Left lung (tissue), 10 donors: ENCODE results near the gene MB. TPM values are rescaled to one million over a fixed set of nuclear protein-coding genes. Genes with fewer than 3 reads are reported as not detected.

Experiments
- ATAC-seq: fragments of 200-7000 bp; cut with Tn5 transposase; one replicate; pipeline ENCODE4 v1.9.1; 2020; ENCODE audit warnings: moderate library complexity
- DNase-seq, 4 donors: peaks; one replicate each; pipeline ENCODE4 v3.0.0-alpha.2; 2013 to 2020
- H3K27ac ChIP-seq, 2 donors: fragments of 200-600 bp; sonication (generic) in 1 of 2; one replicate each; pipeline versions ENCODE4 v1.5.0 to v1.8.0; 2020 to 2021
- H3K27me3 ChIP-seq, 2 donors: fragments of 200-600 bp; sonication (generic) in 1 of 2; one replicate each; pipeline versions ENCODE4 v1.5.0 to v1.8.0; 2020 to 2021
- H3K36me3 ChIP-seq, 2 donors: fragments of 200-600 bp; sonication (generic) in 1 of 2; one replicate each; pipeline versions ENCODE4 v1.5.0 to v1.8.0; 2020 to 2021
- H3K4me1 ChIP-seq, 2 donors: fragments of 200-600 bp; one replicate each; pipeline ENCODE4 v1.8.0; 2021
- H3K4me3 ChIP-seq, 2 donors: fragments of 200-600 bp; sonication (generic) in 1 of 2; one replicate each; pipeline versions ENCODE4 v1.5.0 to v1.8.0; 2020 to 2021; ENCODE audit warnings: mild to moderate bottlenecking in 1 of 2
- H3K9me3 ChIP-seq, 2 donors: fragments of 200-600 bp; sonication (generic) in 1 of 2; one replicate each; pipeline versions ENCODE4 v1.5.0 to v1.8.0; 2020 to 2021
- intact Hi-C, 2 donors: fragments of 100-400 bp; cut with DNase I; formaldehyde crosslinking; loops; one replicate each; pipeline versions ENCODE4 v1.11.2 to v1.14.2; 2022
- polyA plus RNA-seq, 6 donors: library from polyadenylated mRNA; unstranded; fragments of 120-200 nt; gene quantifications; one replicate each; pipeline ENCODE4 v1.2.1, GENCODE V29; 2013; ENCODE audit not compliant: insufficient read length in 6 of 6
- total RNA-seq, 2 donors: library from RNA; stranded (reverse); fragmentation: NEBNext Ultra II Directional; extraction: Animal tissue kit (Norgen Biotek cat#: 25700); gene quantifications; one replicate each; pipeline ENCODE4 v1.2.1, GENCODE V29; 2021
- TF ChIP-seq, protein P1 (sequence below), 2 donors: fragments of 200-600 bp; sonication (generic) in 1 of 2; IDR thresholded peaks; one replicate each; pipeline versions ENCODE4 v1.5.0 to v1.8.0; 2021; ENCODE audit warnings: antibody characterized with exemption in 2 of 2
- donor health status: DM: no; HTN: yes; CAD: no.
- donor health status: DM: no; HTN: no; CAD: no.

MB gene
- total and polyA plus RNA-seq, 8 donors, result 0.18 to 3.3 (median 0.86) TPM

DNA sequence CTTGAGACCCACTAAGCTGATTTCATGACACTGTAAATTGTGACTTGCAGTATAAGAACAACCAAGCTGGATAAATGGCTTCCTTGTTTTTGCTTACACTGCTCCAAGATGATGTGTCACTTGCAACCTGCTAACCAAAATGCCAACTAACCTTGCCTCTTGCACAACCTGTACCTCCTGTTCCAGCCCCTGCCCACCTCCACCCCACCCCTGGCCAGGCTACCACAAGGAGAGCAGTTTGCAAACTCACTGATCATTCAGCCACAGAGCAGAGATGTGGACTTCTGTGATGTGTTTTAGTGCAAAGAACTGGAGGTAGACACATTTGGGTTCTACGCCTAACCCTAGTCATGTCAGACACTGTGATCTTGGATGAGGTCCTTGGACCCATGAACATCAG, 26.9 kb upstream of the MB start:
- no peaks in the 10 kb centered on the region for H3K36me3 ChIP-seq
- H3K27ac ChIP-seq, result no peak overlapping the region
- no peaks in the 10 kb centered on the region for H3K27me3 ChIP-seq
- ATAC-seq (no peak), DNase-seq (no peak)
- intact Hi-C loops, result no loop called here
- peaks cover 0 to 19% of the 10 kb centered on the region in 2 donors for H3K4me1 ChIP-seq
- no peaks in the 10 kb centered on the region for H3K9me3 ChIP-seq
- no peak overlapping the region for H3K4me3 ChIP-seq
- TF ChIP-seq, protein P1, sequence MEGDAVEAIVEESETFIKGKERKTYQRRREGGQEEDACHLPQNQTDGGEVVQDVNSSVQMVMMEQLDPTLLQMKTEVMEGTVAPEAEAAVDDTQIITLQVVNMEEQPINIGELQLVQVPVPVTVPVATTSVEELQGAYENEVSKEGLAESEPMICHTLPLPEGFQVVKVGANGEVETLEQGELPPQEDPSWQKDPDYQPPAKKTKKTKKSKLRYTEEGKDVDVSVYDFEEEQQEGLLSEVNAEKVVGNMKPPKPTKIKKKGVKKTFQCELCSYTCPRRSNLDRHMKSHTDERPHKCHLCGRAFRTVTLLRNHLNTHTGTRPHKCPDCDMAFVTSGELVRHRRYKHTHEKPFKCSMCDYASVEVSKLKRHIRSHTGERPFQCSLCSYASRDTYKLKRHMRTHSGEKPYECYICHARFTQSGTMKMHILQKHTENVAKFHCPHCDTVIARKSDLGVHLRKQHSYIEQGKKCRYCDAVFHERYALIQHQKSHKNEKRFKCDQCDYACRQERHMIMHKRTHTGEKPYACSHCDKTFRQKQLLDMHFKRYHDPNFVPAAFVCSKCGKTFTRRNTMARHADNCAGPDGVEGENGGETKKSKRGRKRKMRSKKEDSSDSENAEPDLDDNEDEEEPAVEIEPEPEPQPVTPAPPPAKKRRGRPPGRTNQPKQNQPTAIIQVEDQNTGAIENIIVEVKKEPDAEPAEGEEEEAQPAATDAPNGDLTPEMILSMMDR (IDR thresholded peaks at IDR 0.05), result no peak

DNA sequence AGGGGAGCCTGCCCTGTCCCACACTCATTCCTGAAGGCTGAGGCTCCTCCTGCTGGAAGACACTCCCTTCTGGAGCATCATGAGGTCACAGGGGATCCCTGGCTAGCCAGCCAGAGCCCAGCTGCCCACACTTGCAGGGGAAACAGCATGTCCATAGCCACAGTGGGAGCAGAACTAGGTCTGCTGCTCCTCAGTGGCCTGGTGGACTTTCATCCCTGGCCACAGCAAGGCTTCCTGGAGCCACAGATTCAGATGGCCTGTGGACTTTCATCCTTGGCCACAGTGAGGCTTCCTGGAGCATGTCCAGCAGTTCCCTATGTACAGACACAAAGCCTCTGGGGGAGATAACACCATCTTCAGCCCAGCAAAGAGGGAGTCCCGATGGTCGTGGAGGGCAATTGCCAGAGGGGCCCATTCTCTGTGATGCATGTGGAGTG, 25.2 kb upstream of the MB start:
- Histone ChIP-seq H3K27ac (no peak overlapping the region), H3K4me1 (peaks cover 12 to 21% of the 10 kb centered on the region in 2 donors), H3K27me3 (no peaks in the 10 kb centered on the region), H3K9me3 (no peaks in the 10 kb centered on the region), H3K36me3 (no peaks in the 10 kb centered on the region), H3K4me3 (no peak overlapping the region)
- TF ChIP-seq, protein P1 (IDR thresholded peaks at IDR 0.05), result no peak
- intact Hi-C loops, result no loop called here
- ATAC-seq, result no peak
- no peak for DNase-seq

DNA sequence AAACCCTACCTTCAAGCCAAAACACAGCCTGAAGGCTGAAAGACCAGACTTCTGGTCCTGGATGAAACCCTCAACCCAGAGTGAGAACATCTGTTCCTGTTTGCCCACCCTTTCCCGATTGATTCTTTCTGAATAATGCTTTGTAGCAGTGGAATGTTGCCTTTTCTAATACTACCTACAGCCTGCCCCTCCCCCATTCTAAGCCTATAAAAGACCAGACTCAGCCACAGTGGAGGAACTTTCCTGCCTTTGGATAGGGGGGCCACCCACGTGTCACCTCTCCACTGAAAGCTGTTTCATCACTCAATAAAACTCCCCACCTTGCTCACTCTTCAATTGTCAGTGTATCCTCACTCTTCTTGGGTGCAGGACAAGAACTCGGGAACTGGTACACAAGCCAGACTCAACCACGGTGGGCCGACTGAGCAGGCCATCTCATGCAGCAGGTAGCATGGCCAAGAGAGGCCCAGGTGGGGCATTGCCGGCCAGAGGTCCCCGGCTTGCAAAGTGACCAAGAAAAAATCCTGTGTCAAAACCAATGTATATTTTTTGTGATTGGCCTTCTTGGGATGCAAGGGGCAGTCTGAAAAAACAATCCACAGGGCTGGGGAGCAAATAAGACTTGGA, 24.5 kb upstream of the MB start:
- Histone ChIP-seq H3K4me1 (peaks cover 12 to 14% of the 10 kb centered on the region in 2 donors), H3K36me3 (no peaks in the 10 kb centered on the region), H3K27me3 (no peaks in the 10 kb centered on the region), H3K27ac (no peak overlapping the region), H3K4me3 (no peak overlapping the region), H3K9me3 (no peaks in the 10 kb centered on the region)
- DNase-seq, result no peak
- TF ChIP-seq, protein P1 (IDR thresholded peaks at IDR 0.05), result no peak
- intact Hi-C loops, result no loop called here
- no peak for ATAC-seq

DNA sequence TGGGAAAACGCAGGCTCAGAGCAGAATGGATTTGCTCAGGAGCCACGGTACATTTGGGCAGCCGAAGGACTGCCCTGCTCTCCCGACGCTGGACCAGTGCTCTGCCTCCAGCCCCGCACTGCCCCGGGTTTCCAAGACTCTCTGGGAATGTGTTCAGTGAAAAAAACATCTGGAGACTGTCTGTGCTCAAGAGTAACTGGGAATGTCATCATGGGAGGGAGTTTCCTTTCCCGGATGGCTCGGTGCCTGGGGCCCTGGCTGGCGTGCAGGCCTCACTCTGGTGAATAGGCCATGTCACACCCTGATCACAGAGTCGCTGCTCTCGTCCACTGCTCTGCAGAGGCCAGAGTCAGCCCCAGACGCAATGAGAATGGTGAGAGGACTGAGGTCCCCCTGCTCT, 21.3 kb upstream of the MB start:
- no peaks in the 10 kb centered on the region for H3K36me3 ChIP-seq
- H3K4me1 ChIP-seq, result peaks cover 10 to 12% of the 10 kb centered on the region in 2 donors
- ATAC-seq, result peak; percentile 77
- H3K9me3 ChIP-seq, result no peaks in the 10 kb centered on the region
- intact Hi-C loops, result no loop called here
- TF ChIP-seq, protein P1 (IDR thresholded peaks at IDR 0.05), result no peak
- no peaks in the 10 kb centered on the region for H3K27me3 ChIP-seq
- H3K27ac ChIP-seq, result peak overlapping the region; percentile 63 to 78
- DNase-seq, result peak in 3 of 4 donors; percentile 55 to 93 (median 89)
- H3K4me3 ChIP-seq, result no peak overlapping the region

DNA sequence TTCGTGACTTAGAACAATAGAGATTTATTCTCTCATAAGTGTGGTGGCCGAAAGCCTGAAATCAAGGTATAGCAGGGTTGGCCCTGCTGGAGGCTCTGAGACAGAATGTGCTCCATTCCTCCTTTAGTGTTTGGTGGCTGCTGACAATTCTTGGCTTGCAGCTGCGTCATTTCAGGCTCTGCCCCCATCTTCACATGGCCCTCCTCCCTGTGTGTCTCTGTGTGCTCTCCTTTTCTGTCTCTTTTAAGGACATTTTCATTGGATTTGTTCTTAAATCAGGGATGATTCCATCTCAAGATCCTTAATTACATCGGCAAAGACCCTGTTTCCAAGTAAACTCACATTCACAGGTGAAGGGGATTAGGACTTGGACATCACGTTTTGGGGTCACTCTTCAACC, 20.9 kb upstream of the MB start:
- peaks cover 10 to 12% of the 10 kb centered on the region in 2 donors for H3K4me1 ChIP-seq
- ATAC-seq (no peak), DNase-seq (peak in 1 of 4 donors; percentile 37)
- TF ChIP-seq, protein P1 (IDR thresholded peaks at IDR 0.05), result no peak
- H3K27me3 ChIP-seq, result no peaks in the 10 kb centered on the region
- no peaks in the 10 kb centered on the region for H3K9me3 ChIP-seq
- H3K27ac ChIP-seq, result peak overlapping the region; percentile 63 to 78
- intact Hi-C loops, result no loop called here
- H3K36me3 ChIP-seq, result no peaks in the 10 kb centered on the region
- H3K4me3 ChIP-seq, result no peak overlapping the region
